ENCODE results near the gene ZCCHC12. TPM values are rescaled to one million over a fixed set of nuclear protein-coding genes. Genes with fewer than 3 reads are reported as not detected.

Gene ZCCHC12
- total RNA-seq: not detected in 2 replicates

DNA sequence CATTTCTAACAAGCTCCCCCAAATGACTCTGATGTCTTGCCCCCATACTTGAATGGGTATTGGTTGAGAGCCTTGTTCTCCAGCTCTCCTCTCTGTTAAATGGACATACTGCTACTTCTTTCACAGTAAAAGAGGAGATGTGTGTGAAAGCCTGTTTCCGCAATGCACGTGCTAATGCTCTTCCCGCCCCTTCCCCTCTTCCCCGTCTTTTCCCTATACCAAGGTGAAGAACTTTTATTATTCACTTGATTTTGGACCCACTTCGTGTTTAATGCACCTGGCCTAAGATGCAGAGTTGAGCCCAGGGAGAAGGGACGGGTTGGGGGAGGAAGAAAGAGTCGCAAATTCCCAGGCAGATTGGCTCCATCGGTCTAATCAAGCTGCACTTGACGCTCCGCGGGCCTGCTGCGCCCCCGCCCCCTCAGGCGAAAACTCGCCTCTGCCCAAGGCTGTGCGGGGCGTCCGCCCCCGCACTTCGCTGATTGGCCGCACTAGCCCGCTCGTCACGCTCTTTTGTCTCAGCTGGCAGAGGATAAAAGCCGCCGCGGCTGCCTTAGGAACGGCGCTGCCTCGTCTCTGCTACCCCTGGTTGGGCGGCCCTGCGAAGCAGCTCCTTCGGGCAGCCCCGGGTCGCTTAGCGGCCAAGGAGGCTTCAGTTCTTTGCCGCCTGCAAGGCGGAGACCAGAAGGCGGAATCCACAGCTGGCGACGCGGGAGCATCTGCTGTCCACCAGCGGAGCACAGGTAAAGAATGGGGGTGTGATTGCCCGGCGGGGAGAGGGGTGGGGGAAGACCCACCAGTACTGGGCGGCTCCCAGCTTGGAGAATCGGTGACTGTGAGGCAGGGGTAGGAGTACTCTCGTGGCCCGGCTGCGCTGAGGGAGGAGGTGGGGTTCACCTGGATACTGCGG, at the start of gene ZCCHC12:
Gene ZCCHC12, plus strand, starts transcription at position 562 of the 910 bp plus-strand sequence. CDS start 1,421 bp downstream, outside the sequence.

Other genes starting within 250 kb of the ZCCHC12 start
- gene IL13RA1, start 96.2 kb upstream of the ZCCHC12 start, total RNA-seq: 64.1 and 66.9 TPM in 2 replicates
- 0.18 TPM in 1 of 2 replicates, not detected in the other for gene LONRF3, start 150.8 kb downstream of the ZCCHC12 start, total RNA-seq
- not detected in 2 replicates for gene CT47C1, start 249.2 kb downstream of the ZCCHC12 start, total RNA-seq

Measured in cardiac atrium fibroblast (primary cell).